ENCODE measurements around the gene PCGF6. TPM values are rescaled to one million over a fixed set of nuclear protein-coding genes. Genes with fewer than 3 reads are reported as not detected.

PCGF6 gene
- total RNA-seq, 4 donors from 2014 or later, result 10.7 to 19.0 (median 15.8) TPM

DNA sequence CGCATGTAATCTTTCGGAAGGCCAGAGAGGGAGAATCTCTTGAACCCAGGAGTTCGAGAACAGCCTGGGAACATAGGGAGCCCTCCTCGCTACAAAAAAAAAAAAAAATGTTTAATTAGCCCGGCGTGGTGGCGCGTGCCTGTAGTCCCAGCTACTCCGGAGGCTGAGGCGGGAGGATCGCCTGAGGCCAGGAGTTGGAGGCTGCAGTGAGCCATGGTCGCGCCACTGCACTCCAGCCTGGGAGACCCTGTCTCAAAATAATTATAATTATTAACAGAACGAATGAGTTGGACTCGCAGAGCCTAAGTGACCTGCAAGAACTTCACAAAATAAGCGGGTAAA lies 794 bp downstream of the PCGF6 start:
- TF ChIP-seq, protein P1, sequence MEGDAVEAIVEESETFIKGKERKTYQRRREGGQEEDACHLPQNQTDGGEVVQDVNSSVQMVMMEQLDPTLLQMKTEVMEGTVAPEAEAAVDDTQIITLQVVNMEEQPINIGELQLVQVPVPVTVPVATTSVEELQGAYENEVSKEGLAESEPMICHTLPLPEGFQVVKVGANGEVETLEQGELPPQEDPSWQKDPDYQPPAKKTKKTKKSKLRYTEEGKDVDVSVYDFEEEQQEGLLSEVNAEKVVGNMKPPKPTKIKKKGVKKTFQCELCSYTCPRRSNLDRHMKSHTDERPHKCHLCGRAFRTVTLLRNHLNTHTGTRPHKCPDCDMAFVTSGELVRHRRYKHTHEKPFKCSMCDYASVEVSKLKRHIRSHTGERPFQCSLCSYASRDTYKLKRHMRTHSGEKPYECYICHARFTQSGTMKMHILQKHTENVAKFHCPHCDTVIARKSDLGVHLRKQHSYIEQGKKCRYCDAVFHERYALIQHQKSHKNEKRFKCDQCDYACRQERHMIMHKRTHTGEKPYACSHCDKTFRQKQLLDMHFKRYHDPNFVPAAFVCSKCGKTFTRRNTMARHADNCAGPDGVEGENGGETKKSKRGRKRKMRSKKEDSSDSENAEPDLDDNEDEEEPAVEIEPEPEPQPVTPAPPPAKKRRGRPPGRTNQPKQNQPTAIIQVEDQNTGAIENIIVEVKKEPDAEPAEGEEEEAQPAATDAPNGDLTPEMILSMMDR (IDR thresholded peaks at IDR 0.05; ENCODE audit: low read depth), result no peak

DNA sequence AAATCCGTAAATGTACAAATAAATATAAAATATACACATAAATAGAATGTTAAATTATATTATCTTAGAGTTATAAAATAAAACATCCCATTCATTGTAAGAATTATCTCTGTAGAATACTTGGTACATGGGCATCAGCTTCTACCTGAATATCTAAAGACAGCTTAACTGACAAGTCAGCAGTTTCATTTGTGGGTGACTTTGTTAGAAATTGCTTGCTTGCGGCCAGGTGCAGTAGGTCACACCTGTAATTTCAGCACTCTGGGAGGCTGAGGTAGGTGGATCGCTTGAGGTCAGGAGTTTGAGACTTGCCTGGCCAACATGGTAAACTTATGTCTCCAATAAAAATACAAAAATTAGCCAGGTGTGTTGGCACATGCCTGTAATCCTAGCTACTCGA lies 14.6 kb downstream of the PCGF6 start:
- TF ChIP-seq, protein P1 (IDR thresholded peaks at IDR 0.05; ENCODE audit: low read depth), result no peak

DNA sequence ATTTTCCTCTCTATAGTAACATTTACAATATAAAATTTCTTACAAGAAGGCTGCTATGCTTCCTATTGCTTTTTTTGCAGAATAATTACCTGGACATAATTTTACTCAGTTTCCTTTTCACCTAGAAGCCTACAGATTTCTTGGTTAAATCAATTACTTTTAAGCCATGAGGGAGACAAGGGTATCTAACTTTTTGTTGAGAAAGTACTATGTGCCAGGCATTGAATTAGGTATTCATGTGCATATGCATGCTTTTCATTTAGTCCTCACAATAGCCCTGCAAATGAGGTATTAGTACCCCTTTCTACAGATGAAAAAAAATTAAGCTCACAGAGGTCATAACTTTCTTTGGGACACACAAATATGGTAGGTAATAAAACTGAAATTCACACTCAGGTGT lies 16.4 kb downstream of the PCGF6 start:
- TF ChIP-seq, protein P1 (IDR thresholded peaks at IDR 0.05; ENCODE audit: low read depth), result no peak

DNA sequence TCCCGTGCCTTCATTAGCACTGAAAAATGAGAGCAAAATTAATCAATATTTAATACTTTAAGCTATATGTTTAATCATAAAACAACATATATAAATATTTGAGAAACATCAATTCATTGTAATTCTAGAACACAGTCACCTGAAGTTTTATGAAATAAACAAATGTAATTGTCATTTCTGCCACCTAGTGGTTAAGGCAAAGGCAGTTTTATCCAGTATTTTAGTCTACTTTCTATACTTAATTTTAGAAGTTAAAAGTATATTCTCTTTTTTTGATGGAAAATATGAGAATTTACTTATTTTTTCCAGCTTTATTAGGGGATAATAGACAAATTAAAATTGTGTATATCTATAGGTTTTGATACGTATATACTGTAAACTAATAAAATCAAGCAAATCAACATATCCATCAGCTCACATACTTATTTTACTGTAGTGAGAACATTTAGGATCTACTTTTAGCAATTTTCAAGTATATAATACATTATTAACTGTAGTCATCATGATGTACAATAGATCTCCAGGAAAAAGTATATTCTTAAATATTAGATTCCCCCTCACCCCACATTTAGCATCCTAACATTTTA lies 16.9 kb downstream of the PCGF6 start:
- TF ChIP-seq, protein P1 (IDR thresholded peaks at IDR 0.05; ENCODE audit: low read depth), result no peak

DNA sequence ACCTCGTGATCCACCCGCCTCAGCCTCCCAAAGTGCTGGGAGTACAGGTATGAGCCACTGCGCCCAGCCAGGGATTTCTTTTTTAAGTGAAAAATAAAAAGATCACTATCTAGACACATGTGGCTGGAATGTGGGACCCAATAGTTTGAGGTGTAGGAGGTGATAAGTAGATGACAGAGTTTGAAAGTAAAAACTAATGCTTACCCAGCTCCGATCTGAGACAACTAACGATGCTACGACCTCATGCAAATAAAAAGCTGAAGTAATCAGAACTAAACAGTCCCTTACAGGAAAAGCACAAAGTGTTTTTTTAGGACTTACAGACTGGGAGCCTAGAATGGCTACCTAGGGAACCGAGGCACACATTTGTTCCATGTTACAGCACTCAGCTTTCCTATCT lies 23.0 kb downstream of the PCGF6 start:
- TF ChIP-seq, protein P1 (IDR thresholded peaks at IDR 0.05; ENCODE audit: low read depth), result no peak

DNA sequence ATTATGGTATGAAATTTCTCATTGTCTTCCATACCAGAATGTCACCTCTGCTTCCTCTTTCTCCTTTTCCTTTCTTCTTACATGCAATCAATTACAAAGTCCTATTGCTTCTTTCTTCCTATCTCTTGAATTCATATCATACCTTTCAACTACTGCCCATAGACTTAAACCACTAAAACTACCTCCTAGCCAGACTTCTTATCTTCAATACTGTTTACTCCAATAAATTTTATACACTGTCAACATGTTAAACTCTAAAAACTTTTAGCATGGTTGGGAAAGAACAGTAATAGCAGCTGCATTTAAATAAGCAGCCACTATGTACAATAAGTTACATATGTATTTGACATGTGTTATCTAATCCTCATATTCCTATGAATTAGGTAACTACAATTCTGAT lies 34.9 kb downstream of the PCGF6 start:
- TF ChIP-seq, protein P1 (IDR thresholded peaks at IDR 0.05; ENCODE audit: low read depth), result no peak

DNA sequence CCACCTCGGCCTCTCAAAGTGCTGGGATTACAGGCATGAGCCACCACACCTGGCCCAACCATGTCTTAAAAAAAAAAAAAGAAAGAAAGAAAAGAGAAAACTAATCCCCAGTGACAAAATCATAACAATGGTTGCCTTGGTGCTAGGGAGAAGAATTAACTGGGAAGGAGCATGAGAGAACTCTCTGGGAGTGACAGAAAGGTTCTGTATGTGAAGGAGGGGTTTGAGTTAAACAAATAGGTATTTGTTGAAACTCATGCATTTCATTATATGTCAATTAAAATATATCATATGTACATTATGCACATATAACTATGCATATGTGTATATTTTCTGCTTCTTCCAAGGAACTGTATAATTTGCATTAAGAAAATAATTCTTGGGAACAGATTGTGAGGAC lies 40.7 kb downstream of the PCGF6 start:
- TF ChIP-seq, protein P1 (IDR thresholded peaks at IDR 0.05; ENCODE audit: low read depth), result no peak
